ENCODE measurements around the gene UBASH3A. TPM values are rescaled to one million over a fixed set of nuclear protein-coding genes. Genes with fewer than 3 reads are reported as not detected.

UBASH3A gene
- total and polyA plus RNA-seq, 4 donors: 0.58 to 0.88 (median 0.67) TPM

DNA sequence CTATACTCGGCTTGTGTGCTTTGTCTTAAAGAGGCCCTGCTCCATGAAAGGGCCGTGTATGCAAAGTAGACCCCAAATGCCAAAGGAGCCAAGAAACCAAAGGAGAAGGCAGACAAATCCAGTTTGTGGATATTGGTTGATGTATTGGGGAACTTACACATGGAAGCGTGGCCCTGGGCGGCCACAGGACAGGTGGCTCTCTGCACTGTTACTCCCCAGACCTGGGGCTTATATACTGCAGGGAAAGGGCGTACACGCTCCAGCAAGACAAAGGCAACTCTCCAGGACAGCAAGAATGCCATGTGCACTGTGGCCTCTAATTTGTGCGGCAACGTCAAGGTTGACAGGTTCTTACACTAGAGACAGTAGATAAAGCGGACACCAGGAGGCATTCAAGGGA is 67.5 kb downstream of the UBASH3A start:
- 91 to 94% methylated on average over 9 of the region's 9 CpGs for WGBS, 2 donors
- Histone ChIP-seq H3K27ac (ENCODE audit: low read depth in 1 of 2, low read length in 1 of 2) (no peak overlapping the region), H3K9me3 (ENCODE audit: control insufficient read depth in 4 of 4, insufficient read depth in 3 of 4, low read length in 3 of 4) (no peaks in the 10 kb centered on the region), H3K4me3 (no peak overlapping the region), H3K9ac (ENCODE audit: insufficient read depth in 1 of 2, low read length in 2 of 2) (no peak overlapping the region), H3K36me3 (ENCODE audit: control insufficient read depth in 4 of 4, insufficient read depth in 4 of 4, low read length in 4 of 4) (no peaks in the 10 kb centered on the region), H3K27me3 (ENCODE audit: control insufficient read depth in 3 of 3, insufficient read depth in 3 of 3, low read length in 2 of 3) (no peaks in the 10 kb centered on the region), H3K4me1 (ENCODE audit: control insufficient read depth in 5 of 5, insufficient read depth in 5 of 5, low read length in 5 of 5) (peaks cover 0 to 2% (median 0%) of the 10 kb centered on the region in 5 donors)
- TF ChIP-seq, protein P1, sequence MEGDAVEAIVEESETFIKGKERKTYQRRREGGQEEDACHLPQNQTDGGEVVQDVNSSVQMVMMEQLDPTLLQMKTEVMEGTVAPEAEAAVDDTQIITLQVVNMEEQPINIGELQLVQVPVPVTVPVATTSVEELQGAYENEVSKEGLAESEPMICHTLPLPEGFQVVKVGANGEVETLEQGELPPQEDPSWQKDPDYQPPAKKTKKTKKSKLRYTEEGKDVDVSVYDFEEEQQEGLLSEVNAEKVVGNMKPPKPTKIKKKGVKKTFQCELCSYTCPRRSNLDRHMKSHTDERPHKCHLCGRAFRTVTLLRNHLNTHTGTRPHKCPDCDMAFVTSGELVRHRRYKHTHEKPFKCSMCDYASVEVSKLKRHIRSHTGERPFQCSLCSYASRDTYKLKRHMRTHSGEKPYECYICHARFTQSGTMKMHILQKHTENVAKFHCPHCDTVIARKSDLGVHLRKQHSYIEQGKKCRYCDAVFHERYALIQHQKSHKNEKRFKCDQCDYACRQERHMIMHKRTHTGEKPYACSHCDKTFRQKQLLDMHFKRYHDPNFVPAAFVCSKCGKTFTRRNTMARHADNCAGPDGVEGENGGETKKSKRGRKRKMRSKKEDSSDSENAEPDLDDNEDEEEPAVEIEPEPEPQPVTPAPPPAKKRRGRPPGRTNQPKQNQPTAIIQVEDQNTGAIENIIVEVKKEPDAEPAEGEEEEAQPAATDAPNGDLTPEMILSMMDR (IDR thresholded peaks at IDR 0.05; ENCODE audit: control extremely low read depth, extremely low read depth): no peak
- ATAC-seq (ENCODE audit: insufficient read depth, low FRiP score) (no peak), DNase-seq (no peak)

DNA sequence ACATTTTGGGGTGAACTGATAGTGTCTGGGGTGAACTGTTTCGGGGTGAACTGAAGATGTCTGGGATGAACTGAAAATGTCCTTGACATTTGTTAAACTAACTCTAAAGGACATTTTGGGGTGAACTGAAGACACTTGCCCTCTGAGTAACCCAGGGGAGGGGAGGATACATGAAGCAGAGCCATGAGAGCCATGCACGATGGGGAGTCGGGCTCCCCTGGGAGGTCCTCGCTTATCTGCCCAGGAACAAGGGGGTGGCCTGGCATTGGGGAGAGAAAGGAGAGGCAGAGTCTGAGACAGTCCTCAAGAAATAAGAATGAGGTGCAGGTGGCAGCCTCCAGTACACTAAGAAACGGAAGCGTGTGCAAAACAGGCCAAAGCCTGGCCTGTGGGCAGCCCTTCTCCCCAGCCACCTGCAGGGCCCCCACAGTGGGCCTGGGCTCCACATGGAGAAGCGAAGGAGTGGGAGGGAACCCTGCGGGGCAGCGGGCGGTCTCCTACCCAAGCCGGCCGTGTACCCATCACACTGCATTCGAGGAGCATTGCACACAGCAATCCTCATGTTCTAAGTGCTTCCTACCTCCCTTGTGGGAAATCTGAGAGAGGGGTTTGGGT is 68.1 kb downstream of the UBASH3A start:
- WGBS, 2 donors: 93 to 97% methylated on average over 13 of the region's 13 CpGs
- Histone ChIP-seq H3K9me3 (ENCODE audit: control insufficient read depth in 4 of 4, insufficient read depth in 3 of 4, low read length in 3 of 4) (no peaks in the 10 kb centered on the region), H3K27ac (ENCODE audit: low read depth in 1 of 2, low read length in 1 of 2) (no peak overlapping the region), H3K4me3 (no peak overlapping the region), H3K9ac (ENCODE audit: insufficient read depth in 1 of 2, low read length in 2 of 2) (no peak overlapping the region), H3K4me1 (ENCODE audit: control insufficient read depth in 5 of 5, insufficient read depth in 5 of 5, low read length in 5 of 5) (peaks cover 0 to 2% (median 0%) of the 10 kb centered on the region in 5 donors), H3K36me3 (ENCODE audit: control insufficient read depth in 4 of 4, insufficient read depth in 4 of 4, low read length in 4 of 4) (no peaks in the 10 kb centered on the region), H3K27me3 (ENCODE audit: control insufficient read depth in 3 of 3, insufficient read depth in 3 of 3, low read length in 2 of 3) (no peaks in the 10 kb centered on the region)
- DNase-seq (no peak), ATAC-seq (ENCODE audit: insufficient read depth, low FRiP score) (no peak)
- TF ChIP-seq, protein P1 (IDR thresholded peaks at IDR 0.05; ENCODE audit: control extremely low read depth, extremely low read depth): no peak

DNA sequence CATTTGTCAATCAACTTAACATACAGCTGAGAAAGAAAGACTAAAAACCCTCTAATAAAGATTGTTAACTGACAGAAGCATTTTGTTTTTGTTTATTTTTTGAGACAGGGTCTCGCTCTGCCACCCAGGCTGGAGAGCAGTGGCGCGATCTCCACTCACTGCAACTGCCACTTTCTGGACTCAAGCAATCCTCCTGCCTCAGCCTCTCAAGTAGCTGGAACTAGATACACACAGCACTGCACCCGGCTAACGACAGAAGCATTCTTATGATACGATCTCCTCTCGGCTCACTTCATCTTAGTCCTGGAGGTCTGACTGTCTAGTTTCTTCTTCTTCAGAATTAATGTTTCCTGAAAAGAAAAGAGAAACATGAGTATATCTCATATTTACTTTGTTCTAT is 68.8 kb downstream of the UBASH3A start:
- WGBS, 2 donors: 69 to 90% methylated on average over 7 of the region's 7 CpGs
- H3K4me3 ChIP-seq: no peak overlapping the region
- DNase-seq (no peak), ATAC-seq (ENCODE audit: insufficient read depth, low FRiP score) (no peak)
- no peak overlapping the region for H3K9ac ChIP-seq (ENCODE audit: insufficient read depth in 1 of 2, low read length in 2 of 2)
- H3K27me3 ChIP-seq (ENCODE audit: control insufficient read depth in 3 of 3, insufficient read depth in 3 of 3, low read length in 2 of 3): no peaks in the 10 kb centered on the region
- H3K9me3 ChIP-seq (ENCODE audit: control insufficient read depth in 4 of 4, insufficient read depth in 3 of 4, low read length in 3 of 4): no peaks in the 10 kb centered on the region
- no peaks in the 10 kb centered on the region for H3K36me3 ChIP-seq (ENCODE audit: control insufficient read depth in 4 of 4, insufficient read depth in 4 of 4, low read length in 4 of 4)
- TF ChIP-seq, protein P1 (IDR thresholded peaks at IDR 0.05; ENCODE audit: control extremely low read depth, extremely low read depth): no peak
- peaks cover 0 to 2% (median 0%) of the 10 kb centered on the region in 5 donors for H3K4me1 ChIP-seq (ENCODE audit: control insufficient read depth in 5 of 5, insufficient read depth in 5 of 5, low read length in 5 of 5)
- H3K27ac ChIP-seq (ENCODE audit: low read depth in 1 of 2, low read length in 1 of 2): no peak overlapping the region
